H1 (cell line): ENCODE data around the gene CFH. TPM values are rescaled to one million over a fixed set of nuclear protein-coding genes. Genes with fewer than 3 reads are reported as not detected.

ENCODE experiments used
- CTCF ChIA-PET: fragments of 300-600 bp; sonication (Branson Sonifier 250); formaldehyde crosslinking; loops from one replicate; lab custom pipeline; 2021; ENCODE audit not compliant: partially characterized antibody; lab: Charles Lee
- POLR2A ChIA-PET: fragments of 300-600 bp; sonication (Branson Sonifier 250); formaldehyde crosslinking; loops from one replicate; lab custom pipeline; 2021; ENCODE audit warnings: inconsistent platforms; ENCODE audit not compliant: partially characterized antibody; lab: Charles Lee
- DNase-seq, 2 experiments: peaks; one replicate each; pipeline versions ENCODE4 v3.0.0 to v3.0.0-alpha.2; 2010 to 2022; ENCODE audit warnings: low spot score in 2 of 2, low read depth in 1 of 2, mixed read lengths in 1 of 2
- FAIRE-seq: peaks from 2 replicates; lab custom pipeline; 2011; peaks lifted over from hg19 to GRCh38; lab: Jason Lieb, UNC
- H2AFZ ChIP-seq: 2 replicates; pipeline ENCODE4 v1.8.1; 2012; ENCODE audit warnings: low read length, inconsistent platforms
- H2AK5ac ChIP-seq: 2 replicates; pipeline ENCODE4 v1.6.1; 2013; ENCODE audit warnings: low read depth, low read length
- H2BK120ac ChIP-seq: replicated peaks from 2 replicates; pipeline ENCODE3; 2013; ENCODE audit warnings: low read depth, low read length, inconsistent platforms
- H2BK12ac ChIP-seq: 2 replicates; pipeline ENCODE4 v1.6.1; 2013; ENCODE audit warnings: low read depth, low read length
- H2BK15ac ChIP-seq: 2 replicates; pipeline ENCODE4 v1.6.1; 2013; ENCODE audit warnings: low read length
- H2BK20ac ChIP-seq: 2 replicates; pipeline ENCODE4 v1.6.1; 2013; ENCODE audit warnings: low read length
- H2BK5ac ChIP-seq: 2 replicates; pipeline ENCODE4 v1.6.1; 2013; ENCODE audit warnings: low read depth, low read length
- H3K14ac ChIP-seq: 2 replicates; pipeline ENCODE4 v1.6.1; 2013; ENCODE audit warnings: inconsistent platforms; ENCODE audit not compliant: insufficient read length
- H3K18ac ChIP-seq: 2 replicates; pipeline ENCODE4 v1.6.1; 2013; ENCODE audit warnings: low read length; ENCODE audit errors: extremely low read depth
- H3K23ac ChIP-seq: 2 replicates; pipeline ENCODE4 v1.6.1; 2013; ENCODE audit warnings: inconsistent platforms; ENCODE audit not compliant: insufficient read length
- H3K23me2 ChIP-seq: 2 replicates; pipeline ENCODE4 v1.6.1; 2013; ENCODE audit warnings: low read depth, low read length
- H3K27ac ChIP-seq: 2 replicates; pipeline ENCODE4 v1.6.1; 2011; ENCODE audit warnings: low read depth, low read length, inconsistent platforms
- H3K27me3 ChIP-seq, 4 experiments: replicated peaks in 1 of 4; 1 replicate in 1 of 4; 2 replicates in 3 of 4; pipeline versions ENCODE4 v1.6.1 to v1.8.1; 2011 to 2013; ENCODE audit warnings: low read length in 3 of 4, mild to moderate bottlenecking in 3 of 4, inconsistent platforms in 2 of 4, mixed read lengths in 2 of 4, moderate library complexity in 1 of 4; ENCODE audit not compliant: control insufficient read depth in 3 of 4, insufficient read depth in 3 of 4; ENCODE audit errors: extremely low read depth in 1 of 4
- H3K36me3 ChIP-seq, 4 experiments: 2 replicates each; pipeline versions ENCODE4 v1.6.1 to v1.8.1; 2011 to 2013; ENCODE audit warnings: mild to moderate bottlenecking in 4 of 4, low read length in 3 of 4, moderate library complexity in 2 of 4, control low read depth in 1 of 4, inconsistent platforms in 1 of 4; ENCODE audit not compliant: insufficient read depth in 4 of 4, control insufficient read depth in 2 of 4
- H3K4ac ChIP-seq: replicated peaks from 2 replicates; pipeline ENCODE3; 2013; ENCODE audit warnings: low read length, low read depth, mixed read lengths, inconsistent platforms; ENCODE audit not compliant: insufficient read length
- H3K4me1 ChIP-seq, 4 experiments: replicated peaks in 1 of 4; 1 replicate in 1 of 4; 2 replicates in 3 of 4; pipeline versions ENCODE4 v1.6.1 to v1.8.1; 2011 to 2013; ENCODE audit warnings: low read length in 3 of 4, inconsistent platforms in 2 of 4, mixed read lengths in 1 of 4; ENCODE audit not compliant: insufficient read depth in 4 of 4, control insufficient read depth in 3 of 4
- H3K4me2 ChIP-seq, 2 experiments: 2 replicates each; pipeline versions ENCODE4 v1.6.1 to v1.8.1; 2011 to 2013; ENCODE audit warnings: low read depth in 2 of 2, low read length in 2 of 2, control low read depth in 1 of 2, inconsistent platforms in 1 of 2, mild to moderate bottlenecking in 1 of 2; ENCODE audit not compliant: insufficient read depth in 1 of 2
- H3K4me3 ChIP-seq, 4 experiments: fragments of 200-600, 300-600 bp in 1 of 4; sonication (generic), shearing (Covaris generic), sonication (Bioruptor Twin) in 1 of 4; 2 replicates each; pipeline versions ENCODE4 v1.5.1 to v1.8.1; 2011 to 2016; ENCODE audit warnings: low read length in 4 of 4, low read depth in 3 of 4, control low read depth in 2 of 4, inconsistent platforms in 2 of 4, mild to moderate bottlenecking in 2 of 4, mixed read lengths in 1 of 4, moderate library complexity in 1 of 4; ENCODE audit not compliant: insufficient read depth in 2 of 4; ENCODE audit errors: extremely low read depth in 1 of 4
- H3K56ac ChIP-seq: replicated peaks from 2 replicates; pipeline ENCODE3; 2013; ENCODE audit warnings: low read depth, mild to moderate bottlenecking, mixed read lengths, low read length, inconsistent platforms; ENCODE audit not compliant: insufficient read length
- H3K79me1 ChIP-seq: 2 replicates; pipeline ENCODE4 v1.6.1; 2013; ENCODE audit warnings: low read depth, low read length, control low read depth
- H3K79me2 ChIP-seq, 2 experiments: 2 replicates each; pipeline versions ENCODE4 v1.6.1 to v1.8.1; 2012 to 2013; ENCODE audit warnings: low read length in 2 of 2, mild to moderate bottlenecking in 2 of 2, inconsistent platforms in 1 of 2; ENCODE audit not compliant: insufficient read depth in 2 of 2, control insufficient read depth in 1 of 2
- H3K9ac ChIP-seq, 4 experiments: replicated peaks in 1 of 4; 1 replicate in 1 of 4; 2 replicates in 3 of 4; pipeline versions ENCODE4 v1.6.1 to v1.8.1; 2011 to 2013; ENCODE audit warnings: low read depth in 3 of 4, low read length in 3 of 4, control low read depth in 2 of 4, mild to moderate bottlenecking in 2 of 4, moderate library complexity in 2 of 4, inconsistent platforms in 1 of 4; ENCODE audit errors: extremely low read depth in 1 of 4
- H3K9me3 ChIP-seq, 2 experiments: 2 replicates each; pipeline versions ENCODE4 v1.6.1 to v1.8.1; 2012 to 2013; ENCODE audit warnings: mild to moderate bottlenecking in 2 of 2, moderate library complexity in 2 of 2, control low read depth in 1 of 2, inconsistent platforms in 1 of 2, low read depth in 1 of 2, low read length in 1 of 2, mixed read lengths in 1 of 2; ENCODE audit not compliant: insufficient read depth in 2 of 2
- H4K20me1 ChIP-seq, 2 experiments: replicated peaks in 1 of 2; 2 replicates each; pipeline versions ENCODE3 to v1.8.1; 2011 to 2013; ENCODE audit warnings: inconsistent platforms in 2 of 2, low read length in 2 of 2, mild to moderate bottlenecking in 1 of 2; ENCODE audit not compliant: insufficient read depth in 2 of 2, control insufficient read depth in 1 of 2
- H4K5ac ChIP-seq: 2 replicates; pipeline ENCODE4 v1.6.1; 2013; ENCODE audit warnings: low read length, low read depth, mixed read lengths, inconsistent platforms; ENCODE audit not compliant: insufficient read length
- H4K8ac ChIP-seq: 2 replicates; pipeline ENCODE4 v1.8.0; 2013; ENCODE audit warnings: mild to moderate bottlenecking, moderate library complexity, low read length, inconsistent platforms; ENCODE audit not compliant: insufficient read depth; ENCODE audit errors: extremely low read depth
- H4K91ac ChIP-seq: replicated peaks from 2 replicates; pipeline ENCODE3; 2013; ENCODE audit warnings: low read length, mixed read lengths, inconsistent platforms; ENCODE audit not compliant: insufficient read length
- ATF2 ChIP-seq: IDR thresholded peaks from 2 replicates; pipeline ENCODE4 v1.6.1; 2012; ENCODE audit warnings: low read length, inconsistent platforms
- EGR1 ChIP-seq: IDR thresholded peaks from 2 replicates; pipeline ENCODE4 v1.6.1; 2011; ENCODE audit warnings: low read depth, low read length, borderline replicate concordance
- JUN ChIP-seq: IDR thresholded peaks from 2 replicates; pipeline ENCODE4 v1.6.1; 2011; ENCODE audit warnings: low read depth, mild to moderate bottlenecking, improper control_type of control experiment, low read length
- RXRA ChIP-seq: IDR thresholded peaks from 2 replicates; pipeline ENCODE4 v1.6.1; 2011; ENCODE audit warnings: low read depth, mild to moderate bottlenecking, low read length, moderate library complexity; ENCODE audit not compliant: insufficient read depth
- SIRT6 ChIP-seq: IDR thresholded peaks from one replicate; pipeline ENCODE4 v1.7.1; 2012; ENCODE audit warnings: low read length, inconsistent platforms
- SIX5 ChIP-seq: IDR thresholded peaks from 2 replicates; pipeline ENCODE4 v1.6.1; 2011; ENCODE audit warnings: mild to moderate bottlenecking, low read depth, low read length
- TAF1 ChIP-seq: IDR thresholded peaks from 2 replicates; pipeline ENCODE4 v1.6.1; 2011; ENCODE audit warnings: mild to moderate bottlenecking, low read depth, low read length
- WGBS, 2 experiments: shearing (Covaris generic) in 1 of 2; methylation state at CpG; one replicate each; pipeline versions ENCODE4 v1.1.6 to v1.1.7; 2013 to 2015; ENCODE audit warnings: low lambda C conversion rate in 2 of 2, mixed read lengths in 2 of 2, inconsistent platforms in 1 of 2, low coverage in 1 of 2, missing lambda C conversion rate in 1 of 2; ENCODE audit not compliant: insufficient replicate concordance in 2 of 2, insufficient coverage in 1 of 2, insufficient read length in 1 of 2; ENCODE audit errors: extremely low coverage in 1 of 2, missing lambda C conversion rate in 1 of 2; 5-methylcytosine and 5-hydroxymethylcytosine counted together
- polyA plus RNA-seq, 7 experiments: library from polyadenylated mRNA; depleted of rRNA in 3 of 7; stranded (reverse) in 5 of 7; unstranded in 2 of 7; fragments of >200 nt in 5 of 7; fragments of 200-250 nt in 2 of 7; gene quantifications; 1 replicate in 5 of 7; 2 replicates in 1 of 7; 4 replicates in 1 of 7; pipeline versions ENCODE4 v1.2.1 to v1.2.3, GENCODE V29; 2011 to 2013; ENCODE audit warnings: missing spikeins in 2 of 7, mixed read lengths in 2 of 7
- total RNA-seq: library from RNA; stranded (reverse); fragmentation: NEBNext Ultra II Directional; extraction: Animal tissue kit (Norgen Biotek cat#: 25700); gene quantifications from 2 replicates; pipeline ENCODE4 v1.2.1, GENCODE V29; 2021

The CFH gene
- total and polyA plus RNA-seq, 2 of the 8 experiments (the other 6 are each of a cell fraction or from before 2014, with no cell fraction given), result not detected

GRCh38 chr1:196690582-196690981, 38.7 kb downstream of the CFH start:
- no peak overlapping the region for H3K14ac ChIP-seq
- no peak overlapping the region for H3K27ac ChIP-seq
- no peaks in the 10 kb centered on the region for H3K79me2 ChIP-seq
- no peaks in the 10 kb centered on the region for H3K9me3 ChIP-seq
- no peak overlapping the region for H2BK15ac ChIP-seq
- no peak overlapping the region for H2BK12ac ChIP-seq
- CTCF ChIA-PET, result no interaction called here
- no peak overlapping the region for H3K18ac ChIP-seq
- H2BK20ac ChIP-seq, result no peak overlapping the region
- POLR2A ChIA-PET, result no interaction called here
- H4K20me1 ChIP-seq, result no peaks in the 10 kb centered on the region
- no peaks in the 10 kb centered on the region for H3K79me1 ChIP-seq
- H3K4me1 ChIP-seq, result no peaks in the 10 kb centered on the region
- H2AK5ac ChIP-seq, result no peak overlapping the region
- no peak overlapping the region for H3K4me3 ChIP-seq
- H2BK5ac ChIP-seq, result no peak overlapping the region
- H4K5ac ChIP-seq, result no peak overlapping the region
- no peak overlapping the region; the same call in 1 of the 2 replicates for H2AFZ ChIP-seq
- FAIRE-seq (no peak), DNase-seq (no peak)
- no peaks in the 10 kb centered on the region for H3K27me3 ChIP-seq
- WGBS, 2 experiments, result 84% methylated on average over 5 of the region's 5 CpGs; no CpG with 5 or more reads in 1 of the 2 experiments
- H4K91ac ChIP-seq, result no peak overlapping the region
- H3K4ac ChIP-seq, result no peak overlapping the region
- no peak overlapping the region for H4K8ac ChIP-seq
- H2BK120ac ChIP-seq, result no peak overlapping the region
- no peak overlapping the region for H3K56ac ChIP-seq
- H3K9ac ChIP-seq, result no peak overlapping the region
- H3K36me3 ChIP-seq, result no peaks in the 10 kb centered on the region
- H3K4me2 ChIP-seq, result no peak overlapping the region
- no peaks in the 10 kb centered on the region; the same call in 1 of the 2 replicates for H3K23me2 ChIP-seq
- H3K23ac ChIP-seq, result no peak overlapping the region
- no peak for TF ChIP-seq RXRA
- no peak for TF ChIP-seq SIRT6
- no peak for TF ChIP-seq TAF1
- no peak for TF ChIP-seq EGR1
- no peak for TF ChIP-seq ATF2
- no peak for TF ChIP-seq SIX5
- TF ChIP-seq JUN, result no peak
